Measurements from ENCODE around the gene EIF6. TPM values are rescaled to one million over a fixed set of nuclear protein-coding genes. Genes with fewer than 3 reads are reported as not detected.

Gene EIF6
- total and polyA plus RNA-seq, 2 of the 8 experiments (the other 6 are each of a cell fraction or from before 2014, with no cell fraction given): 184 to 319 TPM

DNA sequence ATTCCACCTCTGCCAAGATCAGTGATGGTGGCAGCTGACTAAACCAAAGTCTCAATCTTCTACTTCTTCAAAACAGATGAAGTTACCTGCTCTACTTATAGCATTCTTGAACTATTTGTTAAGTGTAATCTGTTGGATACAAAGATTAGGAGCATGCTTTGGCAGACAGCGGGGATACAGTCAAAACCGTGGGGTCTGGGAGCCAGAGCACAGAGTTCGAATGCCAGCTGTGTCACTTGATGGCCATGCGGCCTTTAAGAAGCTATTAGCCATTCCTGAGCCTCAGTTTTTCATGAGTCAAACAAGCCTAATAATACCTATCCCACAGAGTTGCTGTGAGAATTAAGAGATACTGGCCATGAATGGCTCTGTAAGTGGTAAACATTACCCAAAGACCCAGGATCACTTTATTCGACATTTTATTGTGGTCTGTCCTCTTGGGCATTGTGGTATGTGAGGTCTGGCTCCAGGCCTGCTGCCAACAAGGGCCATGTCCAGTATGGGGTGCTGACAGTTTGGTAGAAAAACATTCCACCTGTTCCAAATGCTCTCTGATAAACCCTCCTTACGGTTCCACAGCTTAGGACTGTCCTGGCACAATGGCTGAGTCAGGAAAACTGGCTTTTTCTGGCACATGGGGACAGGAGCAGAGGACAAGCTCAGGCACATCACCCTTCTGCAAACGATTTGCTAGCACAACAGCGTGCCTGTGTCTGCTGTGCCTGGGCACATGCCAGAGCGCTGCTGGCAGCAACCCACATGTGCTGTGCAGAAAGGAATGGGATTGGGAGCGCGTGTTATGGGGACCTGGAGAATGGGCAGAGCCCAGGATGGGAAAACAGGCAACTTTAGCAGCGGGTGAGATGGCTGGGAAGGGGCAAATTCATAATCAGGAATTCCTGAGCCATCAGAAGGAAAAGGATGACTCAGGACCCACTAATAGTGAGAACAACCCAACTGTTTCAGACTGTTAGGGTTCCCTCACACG, 23.4 kb upstream of the EIF6 start:
- Histone ChIP-seq H2BK15ac (ENCODE audit: low read length) (peak overlapping the region; percentile 31; the same call in 1 of the 2 replicates), H3K79me2 (ENCODE audit: control insufficient read depth in 1 of 2, insufficient read depth in 2 of 2, low read length in 2 of 2) (no peaks in the 10 kb centered on the region), H3K79me1 (ENCODE audit: low read depth, low read length) (no peaks in the 10 kb centered on the region), H3K27ac (ENCODE audit: low read depth, low read length) (no peak overlapping the region), H2AK5ac (ENCODE audit: low read depth, low read length) (no peak overlapping the region), H2BK5ac (ENCODE audit: low read depth, low read length) (peak overlapping the region; percentile 18; the same call in 1 of the 2 replicates), H2BK12ac (ENCODE audit: low read depth, low read length) (no peak overlapping the region), H3K27me3 (replicated peaks in 1 of 4; ENCODE audit: control insufficient read depth in 3 of 4, extremely low read depth in 1 of 4, insufficient read depth in 3 of 4, low read length in 3 of 4) (no peaks in the 10 kb centered on the region), H2BK20ac (ENCODE audit: low read length) (no peak overlapping the region), H3K14ac (ENCODE audit: insufficient read length) (no peak overlapping the region), H3K4ac (replicated peaks; ENCODE audit: insufficient read length, low read depth, low read length) (no peak overlapping the region), H4K5ac (ENCODE audit: insufficient read length, low read depth, low read length) (no peak overlapping the region), H4K91ac (replicated peaks; ENCODE audit: insufficient read length, low read length) (no peak overlapping the region), H3K23me2 (ENCODE audit: low read depth, low read length) (no peaks in the 10 kb centered on the region), H4K20me1 (replicated peaks in 1 of 2; ENCODE audit: control insufficient read depth in 1 of 2, insufficient read depth in 2 of 2, low read length in 2 of 2) (no peaks in the 10 kb centered on the region), H3K56ac (replicated peaks; ENCODE audit: insufficient read length, low read depth, low read length) (no peak overlapping the region), H4K8ac (ENCODE audit: extremely low read depth, insufficient read depth, low read length) (peak overlapping the region; percentile 66; the same call in 1 of the 2 replicates), H3K18ac (ENCODE audit: extremely low read depth, low read length) (no peak overlapping the region), H2BK120ac (replicated peaks; ENCODE audit: low read depth, low read length) (no peak overlapping the region), H3K4me2 (ENCODE audit: insufficient read depth in 1 of 2, low read depth in 2 of 2, low read length in 2 of 2) (no peak overlapping the region), H3K9ac (replicated peaks in 1 of 4; ENCODE audit: extremely low read depth in 1 of 4, low read depth in 3 of 4, low read length in 3 of 4) (no peak overlapping the region), H3K4me3 (ENCODE audit: extremely low read depth in 1 of 4, insufficient read depth in 2 of 4, low read depth in 3 of 4, low read length in 4 of 4) (no peak overlapping the region), H3K36me3 (ENCODE audit: control insufficient read depth in 2 of 4, insufficient read depth in 4 of 4, low read length in 3 of 4) (no peaks in the 10 kb centered on the region), H3K9me3 (ENCODE audit: insufficient read depth in 2 of 2, low read depth in 1 of 2, low read length in 1 of 2) (no peaks in the 10 kb centered on the region), H3K4me1 (replicated peaks in 1 of 4; ENCODE audit: control insufficient read depth in 3 of 4, insufficient read depth in 4 of 4, low read length in 3 of 4) (peaks cover 4 to 9% (median 6%) of the 10 kb centered on the region in 4 experiments; a peak in 4 of 7 replicates), H3K23ac (ENCODE audit: insufficient read length) (no peak overlapping the region), H2AFZ (ENCODE audit: low read length) (no peak overlapping the region)
- CTCF ChIA-PET (ENCODE audit: partially characterized antibody): interaction anchor here (0.6 to 13.8 kb wide), 22 partner anchors 12 to 434 kb away, joined by 3 to 141 read pairs (median 4); partner anchors contain the start of genes EIF6, FAM83C and MMP24OS
- FAIRE-seq (no peak), DNase-seq (ENCODE audit: low read depth in 1 of 2, low spot score in 2 of 2) (no peak)
- POLR2A ChIA-PET (ENCODE audit: partially characterized antibody): interaction anchor here (1.0 to 1.4 kb wide), 5 partner anchors 10 to 45 kb away, joined by 3 to 5 read pairs (median 3); partner anchors contain the start of gene EIF6
- WGBS, 2 experiments (ENCODE audit: extremely low coverage in 1 of 2, insufficient coverage in 1 of 2, insufficient read length in 1 of 2, insufficient replicate concordance in 2 of 2, low coverage in 1 of 2, low lambda C conversion rate in 2 of 2, missing lambda C conversion rate in 1 of 2): 88% methylated on average over 13 of the region's 13 CpGs; no CpG with 5 or more reads in 1 of the 2 experiments

Data from H1 (cell line).